ENCODE results near the gene YIPF6. TPM values are rescaled to one million over a fixed set of nuclear protein-coding genes. Genes with fewer than 3 reads are reported as not detected.
"Not testable (repeated sequence)": the region's sequence is repeated elsewhere in the genome, so short reads cannot be mapped to it uniquely, and the experiment has no call there.

The YIPF6 gene
- total and polyA plus RNA-seq, 2 donors (not counting 3 experiments of a cell fraction or from before 2014, with no cell fraction given): 17.1 to 29.6 TPM

DNA sequence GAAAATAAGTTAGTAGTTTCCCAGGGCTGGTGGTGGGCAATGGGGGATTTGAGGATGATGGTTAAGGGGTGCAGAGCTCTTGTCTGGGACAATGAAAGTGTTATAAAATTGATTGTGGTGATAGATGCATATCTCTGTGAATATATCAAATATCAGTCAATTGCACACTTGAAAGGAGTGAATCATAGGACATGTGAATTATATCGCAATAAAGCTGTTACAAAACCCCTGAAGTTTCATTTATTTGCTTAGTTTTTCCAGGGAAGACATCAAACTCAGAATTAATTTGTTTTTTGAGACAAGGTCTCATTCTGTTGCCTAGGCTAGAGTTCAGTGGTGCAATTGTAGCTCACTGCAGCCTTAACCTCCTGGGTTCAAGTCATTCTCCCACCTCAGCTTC lies 17.9 kb upstream of the YIPF6 start:
- H3K4me1 ChIP-seq (ENCODE audit: control insufficient read depth, extremely low read depth, insufficient read depth, low read length): no peaks in the 10 kb centered on the region
- intact Hi-C loops (cut with micrococcal nuclease) (no loop called here), dilution Hi-C loops (cut with MboI; ENCODE audit: extremely low pct_ligation_motif_present, low sequenced_read_pairs) (no loop called here)
- H3K4me2 ChIP-seq (ENCODE audit: insufficient read depth, low read length): no peak overlapping the region
- no peak for TF ChIP-seq GATA2 (IDR thresholded peaks at IDR 0.05; ENCODE audit: insufficient read depth, insufficient read length, low read depth, low read length)
- TF ChIP-seq MYC (IDR thresholded peaks at IDR 0.05; ENCODE audit: low read depth, low read length): no peak
- TF ChIP-seq, protein P1, sequence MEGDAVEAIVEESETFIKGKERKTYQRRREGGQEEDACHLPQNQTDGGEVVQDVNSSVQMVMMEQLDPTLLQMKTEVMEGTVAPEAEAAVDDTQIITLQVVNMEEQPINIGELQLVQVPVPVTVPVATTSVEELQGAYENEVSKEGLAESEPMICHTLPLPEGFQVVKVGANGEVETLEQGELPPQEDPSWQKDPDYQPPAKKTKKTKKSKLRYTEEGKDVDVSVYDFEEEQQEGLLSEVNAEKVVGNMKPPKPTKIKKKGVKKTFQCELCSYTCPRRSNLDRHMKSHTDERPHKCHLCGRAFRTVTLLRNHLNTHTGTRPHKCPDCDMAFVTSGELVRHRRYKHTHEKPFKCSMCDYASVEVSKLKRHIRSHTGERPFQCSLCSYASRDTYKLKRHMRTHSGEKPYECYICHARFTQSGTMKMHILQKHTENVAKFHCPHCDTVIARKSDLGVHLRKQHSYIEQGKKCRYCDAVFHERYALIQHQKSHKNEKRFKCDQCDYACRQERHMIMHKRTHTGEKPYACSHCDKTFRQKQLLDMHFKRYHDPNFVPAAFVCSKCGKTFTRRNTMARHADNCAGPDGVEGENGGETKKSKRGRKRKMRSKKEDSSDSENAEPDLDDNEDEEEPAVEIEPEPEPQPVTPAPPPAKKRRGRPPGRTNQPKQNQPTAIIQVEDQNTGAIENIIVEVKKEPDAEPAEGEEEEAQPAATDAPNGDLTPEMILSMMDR (IDR thresholded peaks at IDR 0.05; ENCODE audit: extremely low read depth in 1 of 2, insufficient read depth in 1 of 2, low read depth in 1 of 2, low read length in 2 of 2): no peak
- no peak for TF ChIP-seq JUN (IDR thresholded peaks at IDR 0.05; ENCODE audit: borderline replicate concordance, insufficient read depth, insufficient read length, low read depth)
- TF ChIP-seq POLR2AphosphoS5 (IDR thresholded peaks at IDR 0.05; ENCODE audit: insufficient read depth, low read depth, low read length): no peak
- TF ChIP-seq POLR2A (IDR thresholded peaks at IDR 0.05; ENCODE audit: low read depth, low read length): no peak
- no peak for TF ChIP-seq EZH2 (IDR thresholded peaks at IDR 0.05; ENCODE audit: borderline replicate concordance, low read depth, low read length, severe bottlenecking)
- no peak for TF ChIP-seq FOS (IDR thresholded peaks at IDR 0.05; ENCODE audit: borderline replicate concordance, insufficient read depth, low read length)
- TF ChIP-seq, protein P2, sequence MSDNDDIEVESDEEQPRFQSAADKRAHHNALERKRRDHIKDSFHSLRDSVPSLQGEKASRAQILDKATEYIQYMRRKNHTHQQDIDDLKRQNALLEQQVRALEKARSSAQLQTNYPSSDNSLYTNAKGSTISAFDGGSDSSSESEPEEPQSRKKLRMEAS (IDR thresholded peaks at IDR 0.05; ENCODE audit: insufficient read depth, insufficient read length): no peak
- no peaks in the 10 kb centered on the region for H4K20me1 ChIP-seq (replicated peaks; ENCODE audit: control insufficient read depth, extremely low read depth, insufficient read depth, low read length)
- FAIRE-seq (no peak), DNase-seq (ENCODE audit: low read depth, low spot score) (no peak)
- H3K9me1 ChIP-seq (replicated peaks; ENCODE audit: control insufficient read depth, extremely low read depth, insufficient read depth, low read length): no peaks in the 10 kb centered on the region
- no peak overlapping the region for H3K27ac ChIP-seq (ENCODE audit: insufficient read depth, low read depth, low read length)
- POLR2A ChIA-PET: no interaction called here
- no TSS peak for BruUV-seq (replicated peaks)
- H3K9me3 ChIP-seq (replicated peaks; ENCODE audit: control insufficient read depth, insufficient read depth, low read length): no peaks in the 10 kb centered on the region
- H3K79me2 ChIP-seq (ENCODE audit: control insufficient read depth, insufficient read depth, low read length): no peaks in the 10 kb centered on the region
- no peaks in the 10 kb centered on the region for H3K27me3 ChIP-seq (ENCODE audit: control insufficient read depth in 2 of 2, insufficient read depth in 2 of 2, low read length in 2 of 2)
- H3K9ac ChIP-seq (replicated peaks; ENCODE audit: extremely low read depth, insufficient read depth, low read length): no peak overlapping the region
- no peaks in the 10 kb centered on the region for H3K36me3 ChIP-seq (ENCODE audit: control insufficient read depth in 2 of 2, extremely low read depth in 1 of 2, insufficient read depth in 2 of 2, low read length in 2 of 2)
- H2AFZ ChIP-seq (ENCODE audit: low read depth, low read length): no peak overlapping the region
- H3K4me3 ChIP-seq (replicated peaks in 1 of 3; ENCODE audit: insufficient read depth in 1 of 3, low read depth in 1 of 3, low read length in 3 of 3): no peak overlapping the region
- CTCF ChIA-PET: interaction anchor here (1.2 to 1.5 kb wide), 2 partner anchors 9 to 10 kb away, joined by 4 read pairs; no protein-coding TSS in a partner anchor

DNA sequence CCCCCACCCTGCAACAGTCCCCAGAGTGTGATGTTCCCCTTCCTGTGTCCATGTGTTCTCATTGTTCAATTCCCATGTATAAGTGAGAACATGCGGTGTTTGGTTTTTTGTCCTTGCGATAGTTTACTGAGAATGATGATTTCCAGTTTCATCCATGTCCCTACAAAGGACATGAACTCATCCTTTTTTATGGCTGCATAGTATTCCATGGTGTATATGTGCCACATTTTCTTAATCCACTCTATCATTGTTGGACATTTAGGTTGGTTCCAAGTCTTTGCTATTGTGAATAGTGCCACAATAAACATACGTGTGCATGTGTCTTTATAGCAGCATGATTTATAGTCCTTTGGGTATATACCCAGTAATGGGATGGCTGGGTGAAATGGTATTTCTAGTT lies 12.7 kb upstream of the YIPF6 start:
- intact Hi-C loops (cut with micrococcal nuclease); H3K9me1 ChIP-seq (replicated peaks; ENCODE audit: control insufficient read depth, extremely low read depth, insufficient read depth, low read length); FAIRE-seq; H2AFZ ChIP-seq (ENCODE audit: low read depth, low read length); H3K4me2 ChIP-seq (ENCODE audit: insufficient read depth, low read length); H3K4me3 ChIP-seq (replicated peaks in 1 of 3; ENCODE audit: insufficient read depth in 1 of 3, low read depth in 1 of 3, low read length in 3 of 3); H3K9me3 ChIP-seq (replicated peaks; ENCODE audit: control insufficient read depth, insufficient read depth, low read length); H4K20me1 ChIP-seq (replicated peaks; ENCODE audit: control insufficient read depth, extremely low read depth, insufficient read depth, low read length); CTCF ChIA-PET; H3K4me1 ChIP-seq (ENCODE audit: control insufficient read depth, extremely low read depth, insufficient read depth, low read length); BruUV-seq (replicated peaks); H3K36me3 ChIP-seq (ENCODE audit: control insufficient read depth in 2 of 2, extremely low read depth in 1 of 2, insufficient read depth in 2 of 2, low read length in 2 of 2); H3K27me3 ChIP-seq (ENCODE audit: control insufficient read depth in 2 of 2, insufficient read depth in 2 of 2, low read length in 2 of 2); dilution Hi-C loops (cut with MboI; ENCODE audit: extremely low pct_ligation_motif_present, low sequenced_read_pairs); H3K79me2 ChIP-seq (ENCODE audit: control insufficient read depth, insufficient read depth, low read length); POLR2A ChIA-PET; H3K27ac ChIP-seq (ENCODE audit: insufficient read depth, low read depth, low read length); DNase-seq (ENCODE audit: low read depth, low spot score); H3K9ac ChIP-seq (replicated peaks; ENCODE audit: extremely low read depth, insufficient read depth, low read length): not testable (repeated sequence)
